Spinal cord (tissue), 10 donors: Measurements from ENCODE around the gene GRIK1. TPM values are rescaled to one million over a fixed set of nuclear protein-coding genes. Genes with fewer than 3 reads are reported as not detected.

Experiments used
- DNase-seq, 6 donors: peaks; one replicate each; pipeline versions ENCODE4 v3.0.0 to v3.0.0-alpha.2; 2013 to 2015; ENCODE audit warnings: low spot score in 6 of 6, low read depth in 4 of 6
- H3K27ac ChIP-seq: one replicate; pipeline ENCODE4 v1.5.1; 2013; ENCODE audit warnings: low read depth, low read length, control low read depth
- H3K27me3 ChIP-seq: one replicate; pipeline ENCODE4 v1.6.1; 2013; ENCODE audit warnings: low read length; ENCODE audit not compliant: control insufficient read depth, insufficient read depth
- H3K36me3 ChIP-seq: one replicate; pipeline ENCODE4 v1.6.1; 2013; ENCODE audit warnings: low read length; ENCODE audit not compliant: control insufficient read depth, insufficient read depth
- H3K4me1 ChIP-seq: one replicate; pipeline ENCODE4 v1.6.1; 2013; ENCODE audit warnings: low read length; ENCODE audit not compliant: control insufficient read depth, insufficient read depth
- H3K4me3 ChIP-seq: one replicate; pipeline ENCODE4 v1.5.1; 2013; ENCODE audit warnings: low read depth, low read length, control low read depth
- H3K9me3 ChIP-seq: one replicate; pipeline ENCODE4 v1.6.1; 2013; ENCODE audit warnings: low read length; ENCODE audit not compliant: control insufficient read depth, insufficient read depth
- WGBS: methylation state at CpG from one replicate; pipeline ENCODE4 v1.1.5; 2013; ENCODE audit warnings: missing lambda C conversion rate; ENCODE audit not compliant: insufficient coverage; 5-methylcytosine and 5-hydroxymethylcytosine counted together
- polyA plus RNA-seq, 2 donors: library from polyadenylated mRNA; unstranded; fragments of 120-200 nt; gene quantifications; one replicate each; pipeline ENCODE4 v1.2.1, GENCODE V29; 2013; ENCODE audit not compliant: insufficient read length in 2 of 2
- total RNA-seq, 2 donors: library from RNA; depleted of rRNA in 1 of 2; stranded (reverse); fragments of 120-200 nt in 1 of 2; fragments of >200 nt in 1 of 2; gene quantifications; one replicate each; pipeline versions ENCODE4 v1.2.3 to v1.2.4, GENCODE V29; 2013 to 2014
- donor health status: healthy.

The GRIK1 gene
- total and polyA plus RNA-seq, 4 donors = 12.0 to 35.0 (median 29.6) TPM

DNA sequence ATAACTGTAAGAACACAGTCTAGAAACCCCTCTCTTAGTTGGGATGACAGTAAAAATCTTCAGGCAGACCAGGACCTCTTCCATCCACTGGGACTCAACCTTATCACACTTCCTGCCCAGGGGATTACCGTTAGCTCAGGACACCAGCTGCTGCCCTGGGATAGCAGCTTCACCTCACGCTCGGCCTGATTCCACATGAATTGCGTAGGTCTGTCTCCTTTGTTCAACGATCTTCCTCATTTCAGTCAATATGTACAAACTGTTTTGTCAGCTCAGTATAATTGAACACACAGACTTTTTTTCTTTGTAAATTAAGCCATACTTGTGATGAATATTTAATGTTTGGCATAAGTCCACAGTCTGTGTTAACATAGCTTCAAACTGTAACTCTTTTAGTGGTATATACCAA, 290.4 kb downstream of the GRIK1 start:
- Histone ChIP-seq H3K27ac (no peak overlapping the region), H3K27me3 (no peaks in the 10 kb centered on the region), H3K4me3 (no peak overlapping the region), H3K36me3 (no peaks in the 10 kb centered on the region), H3K9me3 (no peaks in the 10 kb centered on the region), H3K4me1 (no peaks in the 10 kb centered on the region)
- peak in 1 of 6 donors; percentile 27 for DNase-seq
- 59% methylated on average over 3 of the region's 5 CpGs for WGBS

DNA sequence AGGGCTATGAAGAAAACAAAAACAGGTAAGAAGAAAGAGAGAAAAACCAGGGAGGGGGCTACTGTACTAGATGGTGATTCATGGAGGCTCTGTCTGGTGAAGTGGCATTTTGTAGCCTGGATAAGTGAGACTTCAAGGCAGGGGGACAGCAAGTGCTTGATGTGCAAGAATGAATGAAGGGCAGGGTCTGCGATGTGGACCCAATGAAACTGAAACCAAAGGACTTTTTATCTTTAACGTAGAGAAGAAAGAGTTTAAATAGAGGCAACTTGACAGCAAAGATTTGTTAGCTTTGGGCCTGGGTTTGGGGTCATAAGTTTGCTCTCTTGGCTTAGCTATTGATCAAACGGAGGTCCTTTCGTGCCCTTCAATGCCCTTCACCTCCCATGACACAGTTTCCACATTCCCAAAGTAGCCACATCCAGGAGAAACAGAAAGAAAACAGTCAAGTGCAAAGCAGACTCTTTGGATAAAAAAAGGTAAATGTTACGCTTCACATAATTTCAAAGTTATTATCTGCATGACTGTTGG, 291.0 kb downstream of the GRIK1 start:
- Histone ChIP-seq H3K4me1 (no peaks in the 10 kb centered on the region), H3K27me3 (no peaks in the 10 kb centered on the region), H3K9me3 (no peaks in the 10 kb centered on the region), H3K4me3 (no peak overlapping the region), H3K36me3 (no peaks in the 10 kb centered on the region), H3K27ac (no peak overlapping the region)
- DNase-seq = no peak
- 52% methylated on average over 4 of the region's 5 CpGs for WGBS

DNA sequence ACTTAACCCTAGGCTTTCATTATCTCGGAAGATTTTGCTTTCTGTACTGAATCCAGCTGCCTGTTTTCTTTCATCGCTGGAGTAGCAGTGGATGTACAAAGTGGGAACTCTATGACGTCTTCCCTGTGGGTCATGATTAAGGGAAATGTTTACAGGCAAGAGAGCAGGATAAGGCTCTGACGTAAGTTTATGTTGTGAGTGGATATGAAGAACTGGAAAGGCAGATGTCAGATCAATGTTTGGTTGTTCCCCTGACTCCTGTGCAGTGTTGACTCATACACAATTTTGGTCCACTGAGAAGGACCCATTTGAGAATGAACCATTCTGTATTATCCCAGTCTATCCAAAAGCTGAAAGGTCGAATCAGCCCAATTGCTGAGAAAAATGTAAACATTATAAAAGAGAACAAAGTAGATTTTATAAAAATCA, 292.4 kb downstream of the GRIK1 start:
- WGBS = 87% methylated on average over 4 of the region's 5 CpGs
- DNase-seq = no peak
- H3K4me3 ChIP-seq = no peak overlapping the region

DNA sequence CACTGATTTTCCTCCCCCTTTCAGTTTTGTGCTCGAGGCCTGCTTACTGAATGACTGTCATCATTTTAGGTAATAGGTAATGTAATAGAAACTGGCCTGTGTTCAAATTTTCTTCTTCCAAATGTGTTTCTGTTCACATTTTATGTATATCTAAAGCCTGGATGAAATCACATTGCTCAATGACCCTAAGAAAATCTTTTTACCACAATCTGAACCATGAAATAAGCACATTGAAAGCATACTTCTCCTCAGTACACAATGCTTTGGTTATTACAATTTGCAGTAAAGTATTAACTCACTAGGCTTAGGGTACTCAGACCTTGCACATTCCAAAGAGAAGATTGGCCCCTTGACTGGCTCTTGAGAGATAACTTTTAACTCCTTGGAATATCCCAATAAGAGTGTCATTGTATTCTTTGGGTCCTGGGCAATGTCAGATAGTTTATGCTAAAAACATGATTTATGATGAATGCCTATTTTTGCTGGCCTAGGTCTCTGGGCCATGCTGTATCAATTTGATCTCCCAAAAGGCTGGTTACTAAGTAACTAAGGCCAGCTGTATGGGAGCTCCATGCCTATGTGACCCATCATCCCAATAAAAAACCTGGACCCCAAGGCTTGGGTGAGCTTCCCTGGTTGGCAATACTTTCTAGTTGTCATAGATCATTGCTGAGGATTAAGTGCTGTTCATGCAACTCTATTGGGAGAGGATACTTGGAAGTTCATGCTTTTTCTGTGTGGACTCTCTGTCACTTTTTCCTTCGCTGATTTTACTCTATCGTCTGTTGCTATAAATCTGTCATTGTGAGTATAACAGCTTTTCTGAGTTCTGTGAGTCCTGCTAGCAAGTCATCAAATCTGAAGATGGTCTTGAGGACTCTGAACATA, 293.9 kb downstream of the GRIK1 start:
- 100% methylated on average over 2 of the region's 3 CpGs for WGBS
- H3K9me3 ChIP-seq = no peaks in the 10 kb centered on the region
- H3K36me3 ChIP-seq = no peaks in the 10 kb centered on the region
- no peaks in the 10 kb centered on the region for H3K27me3 ChIP-seq
- no peaks in the 10 kb centered on the region for H3K4me1 ChIP-seq
- no peak for DNase-seq
- H3K4me3 ChIP-seq = no peak overlapping the region
- no peak overlapping the region for H3K27ac ChIP-seq

More for the DNA sequence above, 292.4 kb downstream of the GRIK1 start:
- Histone ChIP-seq H3K27me3 (no peaks in the 10 kb centered on the region), H3K4me1 (no peaks in the 10 kb centered on the region), H3K36me3 (no peaks in the 10 kb centered on the region), H3K27ac (no peak overlapping the region), H3K9me3 (no peaks in the 10 kb centered on the region)

- H3K4me3 ChIP-seq = no peak overlapping the region
- no peak overlapping the region for H3K27ac ChIP-seq
- no peaks in the 10 kb centered on the region for H3K9me3 ChIP-seq
- H3K27me3 ChIP-seq = no peaks in the 10 kb centered on the region
- H3K36me3 ChIP-seq = no peaks in the 10 kb centered on the region
- 100% methylated on average over 1 of the region's 3 CpGs for WGBS
- no peaks in the 10 kb centered on the region for H3K4me1 ChIP-seq
- no peak for DNase-seq
These were observed 296.5 kb downstream of the GRIK1 start for GRCh38 chr21:29643289-29643688.

DNA sequence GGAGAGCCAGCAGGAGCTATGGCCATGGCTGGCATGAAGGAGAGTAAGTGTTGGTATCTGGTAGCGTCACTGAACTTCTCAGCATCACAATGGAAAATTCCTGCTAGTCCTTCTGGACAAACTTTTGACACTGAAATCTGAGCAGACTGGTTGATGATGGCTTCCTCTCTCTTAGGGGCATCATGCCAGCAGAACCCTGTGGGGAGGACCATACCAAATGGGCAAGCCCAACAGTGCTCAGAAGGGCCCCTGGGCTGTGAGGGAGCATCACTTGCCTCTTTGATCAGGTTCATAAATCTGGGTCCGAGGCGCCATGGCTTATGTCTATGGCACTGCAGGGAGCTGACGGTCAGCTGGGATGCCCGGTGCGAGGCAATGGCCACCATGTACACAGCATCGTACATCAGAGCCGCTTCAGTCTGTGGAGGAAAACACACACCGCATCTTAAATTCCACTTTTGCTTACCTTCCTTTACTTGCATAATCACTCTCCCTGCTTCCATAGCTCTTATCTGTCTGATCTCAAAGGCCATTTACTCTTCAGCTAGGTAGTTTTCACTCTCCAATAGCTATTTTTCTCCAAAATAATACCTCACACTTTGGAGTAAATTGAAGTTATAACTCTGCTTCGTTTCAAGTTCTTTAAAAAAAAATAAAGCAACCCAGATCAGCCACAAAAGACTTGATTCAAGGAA, 297.1 kb downstream of the GRIK1 start:
- DNase-seq = no peak

DNA sequence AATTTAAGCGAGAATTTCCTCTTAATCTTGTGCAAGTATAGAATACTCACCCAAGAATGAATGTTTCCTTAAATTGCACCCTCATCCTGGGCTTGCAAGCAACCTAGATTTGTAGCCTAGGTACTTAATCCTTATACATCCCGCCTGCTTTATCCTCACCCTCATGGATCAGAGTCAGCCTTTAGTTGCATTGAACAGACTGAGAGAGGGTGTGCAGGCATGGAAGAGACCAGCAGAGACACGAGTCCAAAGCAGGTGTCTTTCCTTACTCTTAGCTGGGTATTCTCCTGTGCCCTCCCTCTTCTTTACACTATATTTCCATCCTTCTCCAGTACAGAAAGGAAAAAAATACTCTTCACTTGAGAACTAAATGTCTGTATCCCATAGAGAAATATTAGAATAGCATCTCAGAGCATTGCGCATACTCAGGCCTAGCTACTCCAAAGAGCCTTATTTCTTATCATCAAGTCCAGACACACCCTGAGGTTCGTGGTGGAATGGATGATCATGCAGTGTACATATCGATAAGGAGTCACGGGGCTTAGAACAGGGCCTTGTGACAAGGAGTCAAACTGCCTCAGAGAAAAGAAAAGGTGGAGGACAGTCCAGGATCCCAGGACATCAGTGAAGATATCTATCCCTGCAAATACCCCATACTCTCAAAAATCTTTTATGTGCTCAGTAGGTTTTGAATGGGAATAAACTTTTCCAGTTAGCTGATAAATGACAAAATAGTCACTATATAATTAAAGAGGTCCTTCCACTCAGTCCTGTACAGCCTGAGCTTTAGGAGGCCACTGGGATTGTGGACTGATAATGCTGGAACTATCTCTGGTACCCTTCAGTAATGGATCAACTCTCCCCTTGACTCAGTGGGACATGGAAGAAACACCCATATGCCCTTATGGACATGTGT, 297.9 kb downstream of the GRIK1 start:
- Histone ChIP-seq H3K36me3 (no peaks in the 10 kb centered on the region), H3K4me3 (no peak overlapping the region), H3K27me3 (no peaks in the 10 kb centered on the region), H3K4me1 (no peaks in the 10 kb centered on the region), H3K9me3 (no peaks in the 10 kb centered on the region), H3K27ac (no peak overlapping the region)
- no peak for DNase-seq
- WGBS = 90% methylated on average over 2 of the region's 7 CpGs

More for the DNA sequence above, 297.1 kb downstream of the GRIK1 start:
- Histone ChIP-seq H3K4me3 (no peak overlapping the region), H3K36me3 (no peaks in the 10 kb centered on the region), H3K4me1 (no peaks in the 10 kb centered on the region), H3K27me3 (no peaks in the 10 kb centered on the region), H3K9me3 (no peaks in the 10 kb centered on the region), H3K27ac (no peak overlapping the region)
- 95% methylated on average over 9 of the region's 10 CpGs for WGBS

DNA sequence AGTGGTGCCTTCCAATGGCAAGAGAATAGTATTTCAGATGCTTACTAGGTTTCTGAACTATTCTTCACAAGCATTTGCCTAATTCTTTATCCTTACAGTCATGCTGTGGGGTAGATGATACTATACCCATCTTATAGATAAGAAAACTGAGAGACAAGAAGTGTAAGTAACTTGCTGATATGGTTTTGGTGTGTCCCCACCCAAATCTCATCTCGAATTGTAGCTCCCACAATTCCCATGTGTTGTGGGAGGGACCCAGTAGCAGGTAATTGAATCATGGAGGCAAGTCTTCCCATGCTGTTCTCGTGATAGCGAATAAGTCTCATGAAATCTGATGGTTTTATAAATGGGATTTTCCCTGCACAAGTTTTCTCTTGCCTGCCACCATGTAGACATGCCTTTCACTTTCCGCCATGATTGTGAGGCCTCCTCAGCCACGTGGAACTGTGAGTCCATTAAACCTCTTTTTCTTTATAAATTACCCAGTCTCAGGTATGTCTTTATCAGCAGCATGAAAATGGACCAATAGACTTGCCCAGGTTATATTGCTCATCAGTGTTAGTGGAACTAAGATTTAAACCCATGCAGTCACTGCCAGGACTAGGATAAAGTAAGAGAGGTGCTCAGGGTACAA, 298.7 kb downstream of the GRIK1 start:
- Histone ChIP-seq H3K4me1 (no peaks in the 10 kb centered on the region), H3K27ac (no peak overlapping the region), H3K9me3 (no peaks in the 10 kb centered on the region), H3K36me3 (no peaks in the 10 kb centered on the region), H3K4me3 (no peak overlapping the region), H3K27me3 (no peaks in the 10 kb centered on the region)
- WGBS = 89% methylated on average over 2 of the region's 5 CpGs
- DNase-seq = no peak

- no peaks in the 10 kb centered on the region for H3K36me3 ChIP-seq
- no peaks in the 10 kb centered on the region for H3K9me3 ChIP-seq
- H3K4me1 ChIP-seq = no peaks in the 10 kb centered on the region
- no peaks in the 10 kb centered on the region for H3K27me3 ChIP-seq
- no peak overlapping the region for H3K27ac ChIP-seq
- WGBS = 80% methylated on average over 1 of the region's 2 CpGs
- DNase-seq = no peak
- no peak overlapping the region for H3K4me3 ChIP-seq
These were observed 299.7 kb downstream of the GRIK1 start for GRCh38 chr21:29640080-29640508.
